ENCODE data around the gene RETREG2.

The RETREG2 gene

DNA sequence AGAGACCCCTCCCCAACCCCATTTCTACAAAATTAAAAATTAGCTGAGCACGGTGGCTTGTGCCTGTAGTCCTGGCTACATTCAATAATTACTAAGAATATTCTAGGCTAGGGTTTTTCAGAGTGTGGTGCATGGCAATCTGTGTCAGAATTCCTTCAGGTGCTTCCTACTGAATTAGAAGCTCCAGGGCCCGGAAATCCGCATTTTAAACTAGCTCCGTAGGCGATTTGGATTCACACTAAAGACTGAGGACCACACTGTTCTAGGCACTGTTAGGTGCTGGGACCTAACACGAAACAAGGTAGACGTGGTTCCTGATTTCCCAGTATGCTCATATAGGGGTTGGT is 27.9 kb downstream of the RETREG2 start:
- no peaks in the 10 kb centered on the region for H3K9me3 ChIP-seq (ENCODE audit: control insufficient read depth in 2 of 2, low read length in 2 of 2)
- H3K4me1 ChIP-seq (ENCODE audit: control insufficient read depth in 2 of 2, insufficient read depth in 2 of 2, low read length in 2 of 2): peaks cover 16 to 19% of the 10 kb centered on the region in 2 donors
- H3K4me3 ChIP-seq (ENCODE audit: low read length in 2 of 2): peak overlapping the region; percentile 71 to 93
- peak overlapping the region; percentile 92 to 98 for H3K9ac ChIP-seq (ENCODE audit: low read depth in 1 of 2, low read length in 2 of 2)
- no peaks in the 10 kb centered on the region for H3K27me3 ChIP-seq (ENCODE audit: control insufficient read depth in 2 of 2, insufficient read depth in 2 of 2, low read length in 2 of 2)
- H3K27ac ChIP-seq (ENCODE audit: low read depth in 2 of 2, low read length in 2 of 2): peak overlapping the region; percentile 94 to 98
- H3K36me3 ChIP-seq (ENCODE audit: control insufficient read depth in 2 of 2, insufficient read depth in 2 of 2, low read length in 2 of 2): peaks cover 18 to 25% of the 10 kb centered on the region in 2 donors

DNA sequence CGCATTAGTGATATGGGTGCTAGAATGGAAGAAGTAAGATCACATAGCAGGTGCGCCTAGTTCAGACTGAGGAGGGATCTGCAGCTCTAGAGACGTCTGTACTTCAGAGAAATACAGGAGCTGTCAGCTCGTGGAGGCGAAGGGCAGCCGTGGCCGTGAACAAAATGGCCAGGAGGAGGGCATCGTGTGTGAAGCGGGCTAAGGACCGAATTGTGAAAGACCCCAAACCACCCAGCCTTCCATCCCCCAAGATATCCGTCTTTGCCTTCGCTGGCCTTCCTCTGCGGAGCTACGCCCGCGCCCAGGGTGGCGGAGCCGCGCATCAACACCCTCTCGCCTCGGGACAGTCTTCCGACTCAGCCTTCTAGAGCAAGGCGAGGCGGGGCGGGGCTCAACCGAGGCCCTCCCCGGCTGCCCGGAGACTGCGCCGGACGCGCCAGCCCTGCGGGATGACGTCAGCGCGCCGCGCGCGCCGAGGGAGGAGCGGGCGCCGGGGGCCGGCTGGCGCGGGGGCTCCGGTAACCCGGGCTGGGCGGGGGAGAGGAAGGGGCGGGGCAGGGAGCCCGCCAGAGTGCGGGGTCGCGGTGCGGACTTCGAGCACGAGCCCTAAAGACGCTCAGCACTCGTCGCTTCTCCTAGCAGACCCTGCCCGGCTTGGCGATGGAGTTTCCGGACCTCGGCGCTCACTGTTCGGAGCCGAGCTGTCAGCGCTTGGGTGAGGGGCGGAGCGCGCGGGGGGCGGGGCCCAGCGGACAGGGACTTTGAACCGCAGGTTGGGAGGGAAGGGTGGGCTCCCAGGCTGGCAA is 28.5 kb downstream of the RETREG2 start, which contains the start of gene ZFAND2B:
Gene ZFAND2B (plus strand): TSS at position 455 of the 806 bp plus-strand sequence. CDS start 206 bp downstream, at position 661.
- Histone ChIP-seq H3K9me3 (ENCODE audit: control insufficient read depth in 2 of 2, low read length in 2 of 2) (no peaks in the 10 kb centered on the region), H3K9ac (ENCODE audit: low read depth in 1 of 2, low read length in 2 of 2) (peak within 1 kb of the TSS; percentile 92 to 98), H3K4me3 (ENCODE audit: low read length in 2 of 2) (peak within 1 kb of the TSS; percentile 71 to 93), H3K36me3 (ENCODE audit: control insufficient read depth in 2 of 2, insufficient read depth in 2 of 2, low read length in 2 of 2) (peaks cover 18 to 28% of the 10 kb centered on the region in 2 donors), H3K27me3 (ENCODE audit: control insufficient read depth in 2 of 2, insufficient read depth in 2 of 2, low read length in 2 of 2) (no peaks in the 10 kb centered on the region), H3K4me1 (ENCODE audit: control insufficient read depth in 2 of 2, insufficient read depth in 2 of 2, low read length in 2 of 2) (peaks cover 16 to 19% of the 10 kb centered on the region in 2 donors), H3K27ac (ENCODE audit: low read depth in 2 of 2, low read length in 2 of 2) (peak within 1 kb of the TSS; percentile 94 to 98)

DNA sequence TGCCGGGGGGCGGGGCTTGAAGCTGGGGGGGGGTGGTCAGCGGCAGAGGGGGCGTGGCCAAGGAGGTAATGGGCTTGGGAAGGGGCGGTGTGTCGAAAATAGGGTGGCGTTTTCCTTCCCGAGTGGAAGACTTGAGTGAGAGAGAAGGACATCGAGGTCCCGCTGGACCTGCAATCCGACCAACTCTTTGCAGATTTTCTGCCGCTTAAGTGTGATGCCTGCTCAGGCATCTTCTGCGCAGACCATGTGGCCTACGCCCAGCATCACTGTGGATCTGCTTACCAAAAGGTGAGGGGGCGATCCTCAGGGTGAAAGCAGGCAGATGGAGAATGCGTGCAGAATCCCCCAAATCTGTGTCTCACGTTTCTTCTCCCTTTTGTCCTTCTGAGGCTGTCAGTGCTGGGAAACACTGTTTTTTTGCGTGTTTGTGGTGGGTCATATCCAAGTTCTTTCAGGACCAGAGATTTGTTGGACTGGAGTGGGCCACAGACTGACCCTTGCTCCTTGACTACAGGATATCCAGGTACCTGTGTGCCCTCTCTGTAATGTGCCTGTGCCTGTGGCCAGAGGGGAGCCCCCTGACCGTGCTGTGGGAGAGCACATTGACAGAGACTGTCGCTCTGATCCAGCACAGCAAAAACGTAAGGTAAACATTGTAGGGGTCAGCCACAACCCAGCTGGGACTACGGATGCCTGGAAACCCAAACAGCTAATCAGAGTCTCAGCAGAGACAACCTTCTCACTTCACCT is 29.2 kb downstream of the RETREG2 start:
- Histone ChIP-seq H3K9ac (ENCODE audit: low read depth in 1 of 2, low read length in 2 of 2) (peak overlapping the region; percentile 38 to 67), H3K36me3 (ENCODE audit: control insufficient read depth in 2 of 2, insufficient read depth in 2 of 2, low read length in 2 of 2) (peaks cover 18 to 28% of the 10 kb centered on the region in 2 donors), H3K4me3 (ENCODE audit: low read length in 2 of 2) (peak overlapping the region; percentile 56 to 79), H3K27me3 (ENCODE audit: control insufficient read depth in 2 of 2, insufficient read depth in 2 of 2, low read length in 2 of 2) (no peaks in the 10 kb centered on the region), H3K9me3 (ENCODE audit: control insufficient read depth in 2 of 2, low read length in 2 of 2) (no peaks in the 10 kb centered on the region), H3K4me1 (ENCODE audit: control insufficient read depth in 2 of 2, insufficient read depth in 2 of 2, low read length in 2 of 2) (peaks cover 16 to 19% of the 10 kb centered on the region in 2 donors), H3K27ac (ENCODE audit: low read depth in 2 of 2, low read length in 2 of 2) (peak overlapping the region; percentile 94 to 98)

DNA sequence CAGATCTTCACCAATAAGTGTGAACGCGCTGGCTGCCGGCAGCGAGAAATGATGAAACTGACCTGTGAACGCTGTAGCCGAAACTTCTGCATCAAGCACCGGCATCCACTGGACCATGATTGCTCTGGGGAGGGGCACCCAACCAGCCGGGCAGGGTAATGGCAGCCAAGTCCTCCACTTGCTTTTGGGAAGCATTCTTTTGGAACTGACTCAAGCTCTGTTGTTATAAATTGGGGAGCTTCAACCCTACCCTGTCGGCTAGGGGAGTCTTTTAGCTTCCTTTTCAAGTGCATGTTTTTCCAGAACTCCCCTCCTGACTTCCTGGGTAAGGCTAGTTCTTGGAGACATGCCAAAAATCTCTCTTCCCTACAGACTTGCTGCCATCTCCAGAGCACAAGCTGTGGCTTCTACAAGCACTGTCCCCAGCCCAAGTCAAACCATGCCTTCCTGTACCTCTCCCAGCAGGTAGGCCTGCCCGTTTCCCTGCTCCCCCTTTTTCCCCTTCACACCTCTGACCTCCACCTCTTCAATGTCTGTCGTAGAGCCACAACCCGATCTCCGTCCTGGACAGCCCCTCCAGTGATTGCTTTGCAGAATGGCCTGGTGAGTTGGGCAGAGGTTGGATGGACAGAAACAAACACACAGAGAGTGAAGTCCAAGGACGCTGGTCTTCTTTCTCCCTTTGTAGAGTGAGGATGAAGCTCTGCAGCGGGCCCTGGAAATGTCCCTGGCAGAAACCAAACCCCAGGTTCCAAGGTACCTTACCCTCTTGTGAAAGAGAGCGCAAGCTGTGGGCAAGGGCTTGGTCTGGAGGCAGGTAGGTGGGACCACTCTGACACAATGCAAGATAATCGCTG is 30.0 kb downstream of the RETREG2 start:
- H3K27me3 ChIP-seq (ENCODE audit: control insufficient read depth in 2 of 2, insufficient read depth in 2 of 2, low read length in 2 of 2): no peaks in the 10 kb centered on the region
- peak overlapping the region in 1 of 2 donors; percentile 67 for H3K9ac ChIP-seq (ENCODE audit: low read depth in 1 of 2, low read length in 2 of 2)
- H3K27ac ChIP-seq (ENCODE audit: low read depth in 2 of 2, low read length in 2 of 2): no peak overlapping the region
- H3K4me3 ChIP-seq (ENCODE audit: low read length in 2 of 2): peak overlapping the region in 1 of 2 donors; percentile 79
- H3K36me3 ChIP-seq (ENCODE audit: control insufficient read depth in 2 of 2, insufficient read depth in 2 of 2, low read length in 2 of 2): peaks cover 23 to 29% of the 10 kb centered on the region in 2 donors
- peaks cover 16 to 19% of the 10 kb centered on the region in 2 donors for H3K4me1 ChIP-seq (ENCODE audit: control insufficient read depth in 2 of 2, insufficient read depth in 2 of 2, low read length in 2 of 2)
- H3K9me3 ChIP-seq (ENCODE audit: control insufficient read depth in 2 of 2, low read length in 2 of 2): no peaks in the 10 kb centered on the region

DNA sequence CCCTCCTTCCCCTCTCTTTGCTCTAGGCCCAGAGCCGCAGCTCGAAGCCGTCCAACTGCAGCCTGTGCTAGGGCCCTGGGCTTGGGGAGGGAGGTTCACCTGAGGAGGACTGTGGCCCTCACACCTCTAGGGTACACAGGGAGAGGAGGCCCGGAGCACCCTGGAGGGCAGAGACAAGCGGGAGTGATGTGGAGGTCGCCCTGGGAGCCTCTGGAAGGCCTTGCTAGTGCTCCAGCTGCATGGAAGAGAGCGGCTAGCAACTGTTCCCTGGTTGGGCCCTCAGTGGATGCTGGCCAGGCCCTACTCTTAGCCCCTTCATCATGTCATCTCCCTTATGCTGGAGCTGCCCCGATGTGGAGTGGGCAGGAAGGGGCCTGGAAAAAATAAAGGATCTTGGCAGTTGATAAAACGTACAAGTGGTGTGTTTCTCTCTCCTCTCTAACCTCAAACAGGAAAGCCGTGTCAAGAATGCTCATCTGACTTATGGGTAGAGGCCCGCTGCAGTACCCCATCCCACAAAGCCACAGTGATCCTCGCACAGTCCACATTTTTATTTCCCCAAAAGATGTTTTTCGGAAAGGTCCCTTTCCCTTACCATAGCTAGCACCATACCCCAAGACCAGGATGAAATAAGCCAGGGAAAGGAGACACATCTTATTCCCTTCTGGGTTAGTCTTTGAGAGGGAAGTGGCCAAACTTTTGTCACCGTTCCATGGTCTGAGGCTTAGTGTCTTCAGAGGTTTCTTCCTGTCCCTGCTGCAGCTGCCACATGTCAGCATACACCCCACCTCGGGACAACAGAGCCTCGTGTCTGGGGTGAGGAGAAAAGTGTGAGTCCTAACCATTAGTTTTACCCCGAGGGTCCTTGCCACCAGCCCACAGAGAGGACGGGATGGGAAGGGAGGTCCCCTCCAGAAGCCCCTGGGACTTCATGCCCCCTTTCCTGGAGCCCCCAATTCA is 31.4 kb downstream of the RETREG2 start:
- H3K9ac ChIP-seq (ENCODE audit: low read depth in 1 of 2, low read length in 2 of 2): no peak overlapping the region
- H3K27me3 ChIP-seq (ENCODE audit: control insufficient read depth in 2 of 2, insufficient read depth in 2 of 2, low read length in 2 of 2): no peaks in the 10 kb centered on the region
- no peak overlapping the region for H3K4me3 ChIP-seq (ENCODE audit: low read length in 2 of 2)
- peaks cover 16 to 19% of the 10 kb centered on the region in 2 donors for H3K4me1 ChIP-seq (ENCODE audit: control insufficient read depth in 2 of 2, insufficient read depth in 2 of 2, low read length in 2 of 2)
- peak overlapping the region in 1 of 2 donors; percentile 23 for H3K27ac ChIP-seq (ENCODE audit: low read depth in 2 of 2, low read length in 2 of 2)
- no peaks in the 10 kb centered on the region for H3K9me3 ChIP-seq (ENCODE audit: control insufficient read depth in 2 of 2, low read length in 2 of 2)
- H3K36me3 ChIP-seq (ENCODE audit: control insufficient read depth in 2 of 2, insufficient read depth in 2 of 2, low read length in 2 of 2): peaks cover 26 to 32% of the 10 kb centered on the region in 2 donors

DNA sequence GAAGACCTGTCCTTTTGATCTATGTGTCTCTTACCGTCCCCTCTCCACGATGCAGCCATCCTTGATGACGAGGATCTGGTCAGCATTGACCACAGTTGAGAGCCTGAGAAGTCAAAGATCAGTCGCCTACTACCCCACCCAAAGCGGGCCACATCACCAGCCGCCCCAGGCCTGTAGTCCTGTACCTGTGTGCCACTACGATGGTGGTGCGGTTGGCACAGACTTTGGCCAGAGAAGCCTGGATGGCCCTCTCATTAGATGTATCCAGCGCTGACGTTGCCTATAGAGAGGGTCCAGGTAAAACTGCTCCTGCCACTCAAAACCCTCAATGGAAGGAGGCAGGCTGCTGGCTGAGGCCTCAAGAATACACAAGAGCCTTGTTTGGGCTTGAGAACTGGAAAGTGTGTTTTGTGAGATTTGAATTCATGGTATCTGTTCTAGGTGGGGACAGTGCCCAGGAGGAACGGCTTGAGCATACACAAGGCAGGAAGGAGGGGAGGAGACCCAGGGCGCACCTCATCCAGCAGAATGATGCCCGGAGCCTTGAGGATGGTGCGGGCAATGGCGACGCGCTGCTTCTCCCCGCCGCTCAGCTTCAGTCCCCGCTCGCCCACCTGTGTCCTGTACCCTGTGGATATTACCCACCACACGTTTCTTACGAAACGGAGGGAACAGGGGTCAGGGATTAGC is 32.3 kb downstream of the RETREG2 start:
- Histone ChIP-seq H3K9me3 (ENCODE audit: control insufficient read depth in 2 of 2, low read length in 2 of 2) (no peaks in the 10 kb centered on the region), H3K4me1 (ENCODE audit: control insufficient read depth in 2 of 2, insufficient read depth in 2 of 2, low read length in 2 of 2) (peaks cover 16 to 19% of the 10 kb centered on the region in 2 donors), H3K36me3 (ENCODE audit: control insufficient read depth in 2 of 2, insufficient read depth in 2 of 2, low read length in 2 of 2) (peaks cover 30 to 36% of the 10 kb centered on the region in 2 donors), H3K9ac (ENCODE audit: low read depth in 1 of 2, low read length in 2 of 2) (no peak overlapping the region), H3K4me3 (ENCODE audit: low read length in 2 of 2) (no peak overlapping the region), H3K27me3 (ENCODE audit: control insufficient read depth in 2 of 2, insufficient read depth in 2 of 2, low read length in 2 of 2) (no peaks in the 10 kb centered on the region), H3K27ac (ENCODE audit: low read depth in 2 of 2, low read length in 2 of 2) (no peak overlapping the region)

DNA sequence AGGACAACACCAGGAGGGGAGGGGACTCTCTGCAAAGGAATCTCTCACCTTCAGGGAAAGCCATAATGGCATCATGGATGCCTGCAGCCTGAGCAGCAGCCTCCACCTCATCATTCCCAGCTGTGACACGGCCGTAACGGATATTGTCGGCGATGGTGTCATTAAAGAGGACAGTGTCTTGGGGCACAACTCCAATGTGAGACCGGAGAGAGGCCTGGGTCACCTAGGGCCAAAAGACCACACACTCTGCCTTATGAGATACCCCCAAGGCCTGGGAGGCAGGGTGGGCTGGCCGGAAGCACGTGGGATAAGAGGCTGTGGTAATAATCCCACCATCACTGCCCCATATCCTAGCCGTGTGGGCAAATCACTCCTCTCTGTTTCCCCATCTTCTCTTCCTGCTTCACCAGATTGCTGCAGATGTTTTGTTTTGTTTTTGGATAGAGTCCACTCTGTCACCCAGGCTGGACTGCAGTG is 32.8 kb downstream of the RETREG2 start:
- Histone ChIP-seq H3K36me3 (ENCODE audit: control insufficient read depth in 2 of 2, insufficient read depth in 2 of 2, low read length in 2 of 2) (peaks cover 30 to 36% of the 10 kb centered on the region in 2 donors), H3K4me3 (ENCODE audit: low read length in 2 of 2) (peak overlapping the region in 1 of 2 donors; percentile 7), H3K27ac (ENCODE audit: low read depth in 2 of 2, low read length in 2 of 2) (no peak overlapping the region), H3K27me3 (ENCODE audit: control insufficient read depth in 2 of 2, insufficient read depth in 2 of 2, low read length in 2 of 2) (no peaks in the 10 kb centered on the region), H3K4me1 (ENCODE audit: control insufficient read depth in 2 of 2, insufficient read depth in 2 of 2, low read length in 2 of 2) (peaks cover 14 to 17% of the 10 kb centered on the region in 2 donors), H3K9ac (ENCODE audit: low read depth in 1 of 2, low read length in 2 of 2) (peak overlapping the region in 1 of 2 donors; percentile 14), H3K9me3 (ENCODE audit: control insufficient read depth in 2 of 2, low read length in 2 of 2) (no peaks in the 10 kb centered on the region)

DNA sequence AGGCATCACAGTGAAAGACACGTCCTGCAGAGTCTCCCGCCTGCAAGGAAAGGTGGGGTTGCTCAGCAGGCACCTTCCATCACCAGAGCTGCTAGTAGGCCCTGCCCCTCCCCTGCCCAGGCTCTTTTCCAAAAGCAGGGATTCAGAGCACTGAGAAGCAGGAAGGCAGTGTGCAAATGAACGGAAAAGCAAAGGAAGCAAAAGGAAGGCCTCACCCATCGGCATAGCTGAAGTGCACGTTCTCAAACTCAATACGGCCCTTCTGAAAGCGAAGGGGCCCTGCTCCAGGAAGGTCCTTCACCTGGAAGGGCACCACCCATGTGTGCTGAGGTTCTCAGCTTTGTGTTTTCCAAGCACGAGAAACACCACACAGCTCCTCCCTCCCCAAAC is 34.9 kb downstream of the RETREG2 start:
- peaks cover 30 to 35% of the 10 kb centered on the region in 2 donors for H3K36me3 ChIP-seq (ENCODE audit: control insufficient read depth in 2 of 2, insufficient read depth in 2 of 2, low read length in 2 of 2)
- H3K9me3 ChIP-seq (ENCODE audit: control insufficient read depth in 2 of 2, low read length in 2 of 2): no peaks in the 10 kb centered on the region
- no peak overlapping the region for H3K9ac ChIP-seq (ENCODE audit: low read depth in 1 of 2, low read length in 2 of 2)
- no peaks in the 10 kb centered on the region for H3K27me3 ChIP-seq (ENCODE audit: control insufficient read depth in 2 of 2, insufficient read depth in 2 of 2, low read length in 2 of 2)
- no peak overlapping the region for H3K27ac ChIP-seq (ENCODE audit: low read depth in 2 of 2, low read length in 2 of 2)
- peaks cover 9 to 11% of the 10 kb centered on the region in 2 donors for H3K4me1 ChIP-seq (ENCODE audit: control insufficient read depth in 2 of 2, insufficient read depth in 2 of 2, low read length in 2 of 2)
- no peak overlapping the region for H3K4me3 ChIP-seq (ENCODE audit: low read length in 2 of 2)
